ENCODE measurements around the gene FUOM. TPM values are rescaled to one million over a fixed set of nuclear protein-coding genes. Genes with fewer than 3 reads are reported as not detected.
"Not testable (repeated sequence)": the region's sequence is repeated elsewhere in the genome, so short reads cannot be mapped to it uniquely, and the experiment has no call there.

FUOM gene
- total RNA-seq, 1 donor from 2014 or later = 5.1 TPM

DNA sequence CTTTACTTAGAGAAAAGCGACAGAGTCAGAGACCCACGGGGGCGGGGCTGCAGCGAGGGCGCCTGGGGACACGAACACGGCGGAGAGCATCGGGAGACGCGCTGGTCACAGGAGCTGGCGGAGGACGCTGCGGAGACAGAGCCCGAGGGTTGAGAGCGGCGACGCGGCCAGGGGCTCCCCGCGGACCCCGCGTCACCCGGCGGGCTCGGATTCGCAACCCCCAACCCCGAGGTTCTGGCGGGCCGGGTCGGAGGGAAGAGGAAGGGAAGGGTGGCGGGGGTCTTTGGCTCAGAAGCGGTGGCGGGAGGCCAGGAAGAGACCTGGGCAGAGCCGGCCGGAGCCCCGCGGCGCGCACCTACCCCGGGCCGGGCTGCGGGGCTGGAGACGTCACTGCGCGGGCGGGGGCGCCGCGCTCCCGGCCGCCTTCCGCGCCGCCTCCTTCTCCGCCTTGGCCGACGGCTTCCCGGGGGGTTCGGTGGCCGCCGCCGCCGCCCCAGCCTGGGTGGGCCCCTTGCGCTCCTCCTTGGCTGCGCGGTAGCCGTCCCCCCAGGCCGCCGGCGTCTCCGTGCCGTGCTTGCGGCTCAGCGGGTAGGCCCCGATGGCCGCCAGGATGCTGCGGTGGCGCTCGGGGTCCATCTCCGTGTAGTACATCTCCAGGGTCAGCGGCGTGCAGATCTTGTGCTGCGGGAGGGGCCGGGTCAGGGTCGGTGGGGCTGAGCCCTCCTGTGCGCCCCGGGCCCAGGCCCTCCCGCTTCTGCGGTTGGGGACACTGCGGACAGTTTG is 32.2 kb downstream of the FUOM start:
- Histone ChIP-seq H3K4me3 (peak overlapping the region; percentile 61), H3K36me3 (no peaks in the 10 kb centered on the region), H3K9me3 (replicated peaks) (peaks cover 4% of the 10 kb centered on the region), H3K27ac (replicated peaks) (no peak overlapping the region), H3K27me3 (ENCODE audit: low read depth) (peaks cover 80% of the 10 kb centered on the region), H3K4me1 (peaks cover 24% of the 10 kb centered on the region)
- intact Hi-C loops (cut with micrococcal nuclease) = loop anchor here (5.0 kb wide), 1 partner anchor 282 kb away; no protein-coding TSS in a partner anchor
- DNase-seq = no peak
- TF ChIP-seq, protein P1, sequence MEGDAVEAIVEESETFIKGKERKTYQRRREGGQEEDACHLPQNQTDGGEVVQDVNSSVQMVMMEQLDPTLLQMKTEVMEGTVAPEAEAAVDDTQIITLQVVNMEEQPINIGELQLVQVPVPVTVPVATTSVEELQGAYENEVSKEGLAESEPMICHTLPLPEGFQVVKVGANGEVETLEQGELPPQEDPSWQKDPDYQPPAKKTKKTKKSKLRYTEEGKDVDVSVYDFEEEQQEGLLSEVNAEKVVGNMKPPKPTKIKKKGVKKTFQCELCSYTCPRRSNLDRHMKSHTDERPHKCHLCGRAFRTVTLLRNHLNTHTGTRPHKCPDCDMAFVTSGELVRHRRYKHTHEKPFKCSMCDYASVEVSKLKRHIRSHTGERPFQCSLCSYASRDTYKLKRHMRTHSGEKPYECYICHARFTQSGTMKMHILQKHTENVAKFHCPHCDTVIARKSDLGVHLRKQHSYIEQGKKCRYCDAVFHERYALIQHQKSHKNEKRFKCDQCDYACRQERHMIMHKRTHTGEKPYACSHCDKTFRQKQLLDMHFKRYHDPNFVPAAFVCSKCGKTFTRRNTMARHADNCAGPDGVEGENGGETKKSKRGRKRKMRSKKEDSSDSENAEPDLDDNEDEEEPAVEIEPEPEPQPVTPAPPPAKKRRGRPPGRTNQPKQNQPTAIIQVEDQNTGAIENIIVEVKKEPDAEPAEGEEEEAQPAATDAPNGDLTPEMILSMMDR (IDR thresholded peaks at IDR 0.05; ENCODE audit: borderline replicate concordance) = no peak

DNA sequence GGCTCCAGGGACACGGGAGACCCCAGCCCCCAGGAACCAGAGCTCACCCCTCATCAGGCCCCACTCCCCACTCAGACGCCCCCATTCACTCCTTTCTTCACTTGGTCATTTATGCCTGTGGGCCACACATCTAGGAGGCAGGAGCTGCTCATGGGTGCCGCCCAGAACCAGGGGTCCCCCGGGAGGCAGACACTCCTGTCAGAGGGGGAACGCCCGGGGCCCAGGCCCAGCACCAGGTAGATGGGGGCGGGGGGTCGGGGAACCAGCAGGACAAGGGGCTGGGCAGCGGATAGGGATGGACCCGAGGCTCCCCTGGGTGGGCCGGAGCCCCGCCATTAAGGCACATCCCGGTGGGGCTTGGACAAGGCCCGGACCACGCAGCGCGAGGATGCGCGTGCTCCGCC is 33.0 kb downstream of the FUOM start:
- H3K9me3 ChIP-seq (replicated peaks) = peaks cover 4% of the 10 kb centered on the region
- TF ChIP-seq, protein P1 (IDR thresholded peaks at IDR 0.05; ENCODE audit: borderline replicate concordance) = no peak
- intact Hi-C loops (cut with micrococcal nuclease) = loop anchor here (5.0 kb wide), 1 partner anchor 282 kb away; no protein-coding TSS in a partner anchor
- H3K4me3 ChIP-seq = peak overlapping the region; percentile 61
- peaks cover 84% of the 10 kb centered on the region for H3K27me3 ChIP-seq (ENCODE audit: low read depth)
- no peak overlapping the region for H3K27ac ChIP-seq (replicated peaks)
- H3K36me3 ChIP-seq = no peaks in the 10 kb centered on the region
- H3K4me1 ChIP-seq = peaks cover 21% of the 10 kb centered on the region
- DNase-seq = no peak

DNA sequence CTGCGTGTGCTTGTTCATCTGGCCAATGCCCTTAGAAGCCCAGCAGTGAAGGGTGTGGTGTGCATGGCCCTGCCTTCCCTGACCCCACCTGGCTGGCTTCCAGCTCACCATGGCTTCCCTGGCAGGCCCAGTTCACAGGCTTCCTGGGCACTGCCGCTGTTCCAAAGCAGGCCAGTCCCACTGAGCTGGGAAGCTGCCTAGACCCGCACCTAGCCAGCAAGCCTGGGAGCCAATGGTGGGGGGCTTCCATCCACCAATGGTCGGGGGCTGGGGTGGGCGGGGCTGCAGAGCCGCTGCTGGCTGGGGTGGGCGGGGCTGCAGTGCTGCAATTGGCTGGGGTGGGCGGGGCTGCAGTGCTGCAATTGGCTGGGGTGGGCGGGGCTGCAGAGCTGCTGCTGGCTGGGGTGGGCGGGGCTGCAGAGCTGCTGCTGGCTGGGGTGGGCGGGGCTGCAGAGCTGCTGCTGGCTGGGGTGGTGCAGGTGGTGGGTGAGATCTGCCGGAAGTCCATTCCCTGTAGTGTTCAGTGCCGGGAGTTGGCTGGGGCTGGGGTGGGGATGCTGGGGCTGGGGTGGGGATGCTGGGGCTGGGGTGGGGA is 33.5 kb downstream of the FUOM start:
- H3K36me3 ChIP-seq = no peaks in the 10 kb centered on the region
- peaks cover 17% of the 10 kb centered on the region for H3K4me1 ChIP-seq
- H3K27me3 ChIP-seq (ENCODE audit: low read depth) = peaks cover 84% of the 10 kb centered on the region
- peak overlapping the region; percentile 61 for H3K4me3 ChIP-seq
- DNase-seq = peak; percentile 52
- no peak overlapping the region for H3K27ac ChIP-seq (replicated peaks)
- H3K9me3 ChIP-seq (replicated peaks) = peaks cover 4% of the 10 kb centered on the region
- TF ChIP-seq, protein P1 (IDR thresholded peaks at IDR 0.05; ENCODE audit: borderline replicate concordance) = no peak
- intact Hi-C loops (cut with micrococcal nuclease) = no loop called here

DNA sequence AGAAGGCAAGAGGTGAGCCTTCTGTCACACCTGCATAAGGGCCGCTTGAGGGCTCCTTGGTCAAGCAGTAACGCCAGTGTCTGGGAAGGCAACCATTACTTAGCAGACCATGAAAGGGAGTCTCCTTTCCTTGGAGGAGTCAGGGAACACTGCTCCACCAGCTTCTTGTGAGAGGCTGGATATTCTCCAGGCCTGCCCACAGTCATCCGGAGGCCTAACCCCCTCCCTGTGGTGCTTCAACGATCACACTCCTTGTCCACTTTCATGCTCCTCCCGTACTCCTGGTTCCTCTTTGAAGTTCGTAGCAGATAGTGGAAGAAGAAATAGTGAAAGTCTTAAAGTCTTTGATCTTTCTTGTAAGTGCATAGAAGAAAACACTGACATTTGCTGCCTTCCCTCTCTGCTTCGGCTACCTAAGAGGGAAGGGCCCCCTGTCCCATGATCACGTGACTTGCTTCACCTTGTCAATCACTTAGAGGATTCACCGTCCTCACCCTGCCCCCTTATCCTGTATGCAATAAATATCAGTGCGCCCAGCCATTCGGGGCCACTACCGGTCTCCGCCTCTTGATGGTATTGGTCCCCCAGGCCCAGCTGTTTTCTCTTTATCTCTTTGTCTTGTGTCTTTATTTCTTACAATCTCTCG is 35.6 kb downstream of the FUOM start:
- H3K4me3 ChIP-seq; H3K36me3 ChIP-seq; H3K27ac ChIP-seq (replicated peaks); intact Hi-C loops (cut with micrococcal nuclease); DNase-seq; H3K9me3 ChIP-seq (replicated peaks): not testable (repeated sequence)
- peaks cover 72% of the 10 kb centered on the region for H3K27me3 ChIP-seq (ENCODE audit: low read depth)
- H3K4me1 ChIP-seq = peaks cover 24% of the 10 kb centered on the region

DNA sequence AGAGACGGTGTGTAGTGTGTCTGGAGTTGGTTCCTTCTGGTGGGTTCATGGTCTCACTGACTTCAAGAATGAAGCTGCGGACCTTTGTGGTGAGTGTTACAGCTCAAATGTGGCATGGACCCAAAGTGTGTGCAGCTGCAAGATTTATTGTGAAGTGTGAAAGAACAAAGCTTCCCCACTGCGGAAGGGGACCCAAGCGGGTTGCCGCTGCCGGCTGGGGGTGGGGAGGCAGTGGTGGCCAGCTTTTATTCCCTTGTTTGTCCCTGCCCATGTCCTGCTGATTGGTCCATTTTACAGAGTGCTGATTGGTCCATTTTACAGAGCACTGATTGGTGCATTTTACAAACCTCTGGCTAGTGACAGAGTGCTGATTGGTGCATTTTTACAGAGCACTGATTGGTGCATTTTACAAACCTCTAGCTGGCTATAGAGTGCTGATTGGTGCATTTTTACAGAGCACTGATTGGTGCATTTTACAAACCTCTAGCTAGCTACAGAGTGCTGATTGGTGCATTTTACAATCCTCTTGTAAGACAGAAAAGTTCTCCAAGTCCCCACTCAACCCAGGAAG is 36.9 kb downstream of the FUOM start:
- DNase-seq; H3K27ac ChIP-seq (replicated peaks); H3K4me3 ChIP-seq; H3K9me3 ChIP-seq (replicated peaks); intact Hi-C loops (cut with micrococcal nuclease); H3K36me3 ChIP-seq: not testable (repeated sequence)
- peaks cover 60% of the 10 kb centered on the region for H3K27me3 ChIP-seq (ENCODE audit: low read depth)
- peaks cover 20% of the 10 kb centered on the region for H3K4me1 ChIP-seq

DNA sequence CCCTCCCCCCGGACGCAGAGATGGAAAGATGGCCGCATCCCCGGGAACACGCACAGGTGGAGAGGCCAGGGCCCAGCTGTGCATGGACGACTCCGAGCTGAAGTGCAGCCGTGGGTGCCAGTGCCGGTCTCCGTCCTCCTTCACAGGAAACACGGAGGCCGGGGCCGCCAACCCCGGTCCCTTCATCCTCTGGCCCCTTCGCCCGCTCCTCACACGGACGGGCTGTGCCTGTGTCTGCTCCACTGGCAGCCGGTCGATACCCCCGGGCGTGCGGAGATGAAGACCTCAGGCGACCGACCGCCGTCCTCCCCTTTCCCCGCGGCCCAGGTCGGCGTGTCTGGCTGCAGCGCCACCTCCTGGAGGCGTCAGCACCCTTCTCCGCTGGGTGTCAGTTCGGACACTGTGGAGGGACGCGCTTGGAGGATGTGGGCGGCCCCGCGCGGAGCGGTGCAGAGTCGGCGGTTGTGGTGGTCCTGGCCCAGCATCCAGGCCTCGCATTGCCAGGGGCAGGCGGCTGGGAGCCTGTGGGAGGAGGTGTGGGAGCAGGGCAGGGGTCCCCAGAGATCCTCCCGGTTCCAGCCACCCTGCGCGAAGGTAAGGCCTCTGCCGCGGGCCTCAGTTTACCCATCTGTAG is 39.2 kb downstream of the FUOM start:
- intact Hi-C loops (cut with micrococcal nuclease) = no loop called here
- H3K9me3 ChIP-seq (replicated peaks) = peaks cover 4% of the 10 kb centered on the region
- peaks cover 41% of the 10 kb centered on the region for H3K27me3 ChIP-seq (ENCODE audit: low read depth)
- peaks cover 11% of the 10 kb centered on the region for H3K4me1 ChIP-seq
- DNase-seq = peak; percentile 49
- peak overlapping the region; percentile 54 for H3K4me3 ChIP-seq
- TF ChIP-seq, protein P1 (IDR thresholded peaks at IDR 0.05; ENCODE audit: borderline replicate concordance) = peak; percentile 75
- H3K27ac ChIP-seq (replicated peaks) = no peak overlapping the region
- H3K36me3 ChIP-seq = no peaks in the 10 kb centered on the region

All from left ventricle myocardium inferior (tissue), 1 donor.